Superior temporal gyrus (tissue), 1 donor: ENCODE measurements around the gene RNF149.

ENCODE experiments used
- DNase-seq: peaks from one replicate; pipeline ENCODE4 v3.0.0-alpha.2; 2016; ENCODE audit errors: extremely low spot score

Gene RNF149

GRCh38 chr2:101231937-101232730 is 76.4 kb downstream of the RNF149 start:
- no peak for DNase-seq

DNA sequence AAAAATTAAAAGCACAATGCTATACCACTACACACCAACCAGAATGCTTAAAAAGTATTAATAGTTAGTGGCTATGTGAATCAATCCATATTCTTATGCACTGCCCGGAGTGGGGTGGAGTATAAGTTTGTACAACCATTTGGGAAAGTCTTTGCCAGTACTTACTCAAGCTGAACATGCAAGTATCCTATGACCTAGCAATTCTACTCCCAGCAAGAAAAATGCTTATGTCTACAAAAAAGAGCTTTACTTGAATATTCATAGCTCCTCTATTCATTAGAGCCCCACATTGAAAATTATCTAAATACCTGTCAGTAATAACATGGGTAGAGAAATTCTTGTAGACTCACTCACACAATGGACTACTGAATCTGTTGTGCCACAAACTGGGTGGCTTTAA is 77.3 kb downstream of the RNF149 start:
- no peak for DNase-seq

- DNase-seq: no peak
Observed at GRCh38 chr2:101230541-101231001, 77.9 kb downstream of the RNF149 start.
